Measurements from ENCODE around the gene NID1. TPM values are rescaled to one million over a fixed set of nuclear protein-coding genes. Genes with fewer than 3 reads are reported as not detected.

Gene NID1, protein sequence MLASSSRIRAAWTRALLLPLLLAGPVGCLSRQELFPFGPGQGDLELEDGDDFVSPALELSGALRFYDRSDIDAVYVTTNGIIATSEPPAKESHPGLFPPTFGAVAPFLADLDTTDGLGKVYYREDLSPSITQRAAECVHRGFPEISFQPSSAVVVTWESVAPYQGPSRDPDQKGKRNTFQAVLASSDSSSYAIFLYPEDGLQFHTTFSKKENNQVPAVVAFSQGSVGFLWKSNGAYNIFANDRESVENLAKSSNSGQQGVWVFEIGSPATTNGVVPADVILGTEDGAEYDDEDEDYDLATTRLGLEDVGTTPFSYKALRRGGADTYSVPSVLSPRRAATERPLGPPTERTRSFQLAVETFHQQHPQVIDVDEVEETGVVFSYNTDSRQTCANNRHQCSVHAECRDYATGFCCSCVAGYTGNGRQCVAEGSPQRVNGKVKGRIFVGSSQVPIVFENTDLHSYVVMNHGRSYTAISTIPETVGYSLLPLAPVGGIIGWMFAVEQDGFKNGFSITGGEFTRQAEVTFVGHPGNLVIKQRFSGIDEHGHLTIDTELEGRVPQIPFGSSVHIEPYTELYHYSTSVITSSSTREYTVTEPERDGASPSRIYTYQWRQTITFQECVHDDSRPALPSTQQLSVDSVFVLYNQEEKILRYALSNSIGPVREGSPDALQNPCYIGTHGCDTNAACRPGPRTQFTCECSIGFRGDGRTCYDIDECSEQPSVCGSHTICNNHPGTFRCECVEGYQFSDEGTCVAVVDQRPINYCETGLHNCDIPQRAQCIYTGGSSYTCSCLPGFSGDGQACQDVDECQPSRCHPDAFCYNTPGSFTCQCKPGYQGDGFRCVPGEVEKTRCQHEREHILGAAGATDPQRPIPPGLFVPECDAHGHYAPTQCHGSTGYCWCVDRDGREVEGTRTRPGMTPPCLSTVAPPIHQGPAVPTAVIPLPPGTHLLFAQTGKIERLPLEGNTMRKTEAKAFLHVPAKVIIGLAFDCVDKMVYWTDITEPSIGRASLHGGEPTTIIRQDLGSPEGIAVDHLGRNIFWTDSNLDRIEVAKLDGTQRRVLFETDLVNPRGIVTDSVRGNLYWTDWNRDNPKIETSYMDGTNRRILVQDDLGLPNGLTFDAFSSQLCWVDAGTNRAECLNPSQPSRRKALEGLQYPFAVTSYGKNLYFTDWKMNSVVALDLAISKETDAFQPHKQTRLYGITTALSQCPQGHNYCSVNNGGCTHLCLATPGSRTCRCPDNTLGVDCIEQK
- total RNA-seq, result 0.34 and 3.1 TPM in 2 replicates

DNA sequence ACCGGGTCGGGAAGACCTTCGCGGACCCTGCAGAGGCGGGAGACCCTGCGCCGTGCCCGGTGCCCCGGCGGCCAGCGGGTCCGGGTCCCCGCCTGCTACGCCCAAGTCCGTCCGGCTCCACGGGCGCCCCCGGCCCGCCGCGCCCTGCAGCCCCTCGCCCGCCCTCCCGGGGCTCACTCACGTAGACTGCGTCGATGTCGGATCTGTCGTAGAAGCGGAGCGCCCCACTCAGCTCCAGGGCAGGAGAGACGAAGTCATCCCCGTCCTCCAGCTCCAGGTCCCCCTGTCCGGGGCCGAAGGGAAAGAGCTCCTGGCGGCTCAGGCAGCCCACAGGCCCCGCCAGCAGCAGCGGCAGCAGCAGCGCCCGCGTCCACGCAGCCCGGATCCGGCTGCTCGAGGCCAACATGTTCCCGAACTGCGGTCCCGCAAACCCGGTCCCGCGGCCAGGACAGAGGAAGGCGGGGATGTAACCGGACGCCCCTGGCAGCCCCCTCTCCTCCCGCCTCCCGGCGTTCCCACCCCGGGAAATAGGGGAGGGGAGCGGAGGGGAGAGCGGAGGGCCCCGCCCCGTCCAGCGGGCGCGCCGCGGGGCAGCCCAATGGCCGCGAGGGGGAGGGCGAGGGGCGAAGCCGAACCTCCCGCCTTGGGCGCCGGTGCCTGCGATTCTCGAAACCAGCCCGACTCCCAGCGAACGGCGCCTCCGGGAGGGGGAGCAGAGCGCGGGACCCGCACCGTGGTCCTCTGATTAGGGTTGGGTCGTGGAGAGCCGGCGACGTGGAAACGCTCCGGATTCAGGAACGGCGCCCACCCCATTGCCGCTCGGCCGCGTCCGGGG is at the start of gene NID1:
Gene NID1 (minus strand): TSS at position 417 of the 835 bp plus-strand sequence. CDS start 11 bp downstream, at position 406.

Other genes starting within 250 kb of the NID1 start
- 31.1 and 38.6 TPM in 2 replicates for gene LYST, start 198.2 kb downstream of the NID1 start, total RNA-seq
- 5.1 and 27.7 TPM in 2 replicates for gene GPR137B, start 77.4 kb upstream of the NID1 start, total RNA-seq
- gene ERO1B, start 216.9 kb upstream of the NID1 start, total RNA-seq, result 7.2 and 7.9 TPM in 2 replicates

All from nasal cavity respiratory epithelium epithelial cell of viscerocranial mucosa (primary cell).